ENCODE data around the gene LILRA2. TPM values are rescaled to one million over a fixed set of nuclear protein-coding genes. Genes with fewer than 3 reads are reported as not detected.
"Not testable (repeated sequence)": the region's sequence is repeated elsewhere in the genome, so short reads cannot be mapped to it uniquely, and the experiment has no call there.

Gene LILRA2
- total RNA-seq, 2 experiments from 2014 or later, result 0.14 TPM; not detected in 1

- DNase-seq (no peak), ATAC-seq (no peak)
- no peak overlapping the region for H3K27ac Mint-ChIP-seq
- CTCF ChIA-PET, result no interaction called here
- H3K4me3 Mint-ChIP-seq, result no peak overlapping the region
- no peaks in the 10 kb centered on the region for H3K36me3 Mint-ChIP-seq
- no peaks in the 10 kb centered on the region for H3K4me1 Mint-ChIP-seq
- peaks cover 28% of the 10 kb centered on the region for H3K27me3 Mint-ChIP-seq
- no peaks in the 10 kb centered on the region for H3K9me3 Mint-ChIP-seq (ENCODE audit: low read depth)
Measured at GRCh38 chr19:54626757-54627156, 53.2 kb downstream of the LILRA2 start.

- H3K27ac Mint-ChIP-seq; ATAC-seq; H3K4me1 Mint-ChIP-seq; H3K4me3 Mint-ChIP-seq; DNase-seq; H3K9me3 Mint-ChIP-seq (ENCODE audit: low read depth); CTCF ChIA-PET; H3K36me3 Mint-ChIP-seq: not testable (repeated sequence)
- H3K27me3 Mint-ChIP-seq, result peaks cover 25% of the 10 kb centered on the region
Measured at GRCh38 chr19:54627912-54628311, 54.3 kb downstream of the LILRA2 start.

- H3K9me3 Mint-ChIP-seq (ENCODE audit: low read depth); H3K27ac Mint-ChIP-seq; DNase-seq; ATAC-seq; H3K4me1 Mint-ChIP-seq; H3K36me3 Mint-ChIP-seq; H3K4me3 Mint-ChIP-seq; CTCF ChIA-PET: not testable (repeated sequence)
- peaks cover 18% of the 10 kb centered on the region for H3K27me3 Mint-ChIP-seq
Measured at GRCh38 chr19:54630262-54630661, 56.7 kb downstream of the LILRA2 start, which contains the start of gene LILRB1. Gene LILRB1, plus strand, starts transcription at chr19:54630484. Its CDS starts 590 bp downstream, at chr19:54631074.

GRCh38 chr19:54630782-54631181 is 57.2 kb downstream of the LILRA2 start:
- ATAC-seq (no peak), DNase-seq (no peak)
- no peak overlapping the region for H3K27ac Mint-ChIP-seq
- H3K36me3 Mint-ChIP-seq, result no peaks in the 10 kb centered on the region
- H3K4me3 Mint-ChIP-seq, result no peak overlapping the region
- CTCF ChIA-PET, result no interaction called here
- no peaks in the 10 kb centered on the region for H3K9me3 Mint-ChIP-seq (ENCODE audit: low read depth)
- no peaks in the 10 kb centered on the region for H3K4me1 Mint-ChIP-seq
- peaks cover 18% of the 10 kb centered on the region for H3K27me3 Mint-ChIP-seq

- CTCF ChIA-PET; H3K4me3 Mint-ChIP-seq; H3K36me3 Mint-ChIP-seq; H3K27ac Mint-ChIP-seq; DNase-seq; H3K4me1 Mint-ChIP-seq; ATAC-seq; H3K9me3 Mint-ChIP-seq (ENCODE audit: low read depth): not testable (repeated sequence)
- H3K27me3 Mint-ChIP-seq, result peaks cover 16% of the 10 kb centered on the region
Measured at GRCh38 chr19:54631489-54632337, 58.1 kb downstream of the LILRA2 start.

GRCh38 chr19:54632517-54632916 is 58.9 kb downstream of the LILRA2 start:
- H3K9me3 Mint-ChIP-seq (ENCODE audit: low read depth); CTCF ChIA-PET; H3K27ac Mint-ChIP-seq; H3K4me1 Mint-ChIP-seq; ATAC-seq; DNase-seq; H3K4me3 Mint-ChIP-seq; H3K36me3 Mint-ChIP-seq: not testable (repeated sequence)
- H3K27me3 Mint-ChIP-seq, result peaks cover 15% of the 10 kb centered on the region

GRCh38 chr19:54633401-54633800 is 59.8 kb downstream of the LILRA2 start:
- Mint-ChIP-seq H3K36me3 (no peaks in the 10 kb centered on the region), H3K4me3 (no peak overlapping the region), H3K27me3 (peaks cover 11% of the 10 kb centered on the region), H3K27ac (no peak overlapping the region), H3K4me1 (no peaks in the 10 kb centered on the region), H3K9me3 (ENCODE audit: low read depth) (no peaks in the 10 kb centered on the region)
- DNase-seq (no peak), ATAC-seq (no peak)
- CTCF ChIA-PET, result no interaction called here

GRCh38 chr19:54636081-54636480 is 62.5 kb downstream of the LILRA2 start:
- H3K27ac Mint-ChIP-seq; H3K4me3 Mint-ChIP-seq; H3K36me3 Mint-ChIP-seq; H3K27me3 Mint-ChIP-seq; H3K9me3 Mint-ChIP-seq (ENCODE audit: low read depth); ATAC-seq; CTCF ChIA-PET; DNase-seq; H3K4me1 Mint-ChIP-seq: not testable (repeated sequence)

- Mint-ChIP-seq H3K27me3 (peaks cover 5% of the 10 kb centered on the region), H3K27ac (no peak overlapping the region), H3K4me3 (no peak overlapping the region), H3K9me3 (ENCODE audit: low read depth) (no peaks in the 10 kb centered on the region), H3K4me1 (no peaks in the 10 kb centered on the region), H3K36me3 (no peaks in the 10 kb centered on the region)
- CTCF ChIA-PET, result no interaction called here
- ATAC-seq (no peak), DNase-seq (no peak)
Measured at GRCh38 chr19:54638683-54639082, 65.1 kb downstream of the LILRA2 start.

Other genes with a start within 250 kb of the LILRA2 start
- not detected for gene LILRA4, start 234.6 kb upstream of the LILRA2 start, total RNA-seq
- gene LAIR1, start 208.9 kb upstream of the LILRA2 start, total RNA-seq, result 10 to 100 TPM; 64.1 to 71.6 TPM
- 1 to 10 TPM in 1 of 2 experiments, under 1 TPM in 1; 0.93 to 1.2 TPM for gene TTYH1, start 158.3 kb upstream of the LILRA2 start, total RNA-seq
- 100 to 1,000 TPM; 191 to 282 TPM for gene LENG8, start 124.6 kb upstream of the LILRA2 start, total RNA-seq
- gene LENG9, start 110.0 kb upstream of the LILRA2 start, total RNA-seq, result 1 to 10 TPM; 6.3 to 7.2 TPM
- under 1 TPM in 1 of 2 experiments, not detected in 1; 0.61 TPM for gene CDC42EP5, start 100.5 kb upstream of the LILRA2 start, total RNA-seq
- 1 to 10 TPM; 1.4 to 6.8 TPM for gene LAIR2, start 71.0 kb upstream of the LILRA2 start, total RNA-seq
- gene LILRA1, start 19.8 kb downstream of the LILRA2 start, total RNA-seq, result not detected
- 1 to 10 TPM; 3.0 to 4.0 TPM for gene LILRB1, start 56.7 kb downstream of the LILRA2 start, total RNA-seq
- not detected for gene LILRB4, start 89.2 kb downstream of the LILRA2 start, total RNA-seq
- gene KIR3DL3, start 150.7 kb downstream of the LILRA2 start, total RNA-seq, result not detected
- 1 to 10 TPM in 1 of 2 experiments, under 1 TPM in 1; 0.30 to 1.2 TPM for gene KIR2DL3, start 164.7 kb downstream of the LILRA2 start, total RNA-seq
- gene KIR2DL1, start 196.0 kb downstream of the LILRA2 start, total RNA-seq, result under 1 TPM; 0.19 to 0.47 TPM
- gene KIR2DL4, start 229.8 kb downstream of the LILRA2 start, total RNA-seq, result under 1 TPM; 0.42 to 0.70 TPM
- gene KIR3DL1, start 242.7 kb downstream of the LILRA2 start, total RNA-seq, result 1 to 10 TPM in 1 of 2 experiments, under 1 TPM in 1; 0.28 to 1.0 TPM

Data from activated CD8-positive, alpha-beta memory T cell treated with anti-CD3 and anti-CD28 coated beads, Interleukin-2, amount 10 ng/mL, durations not matched to agents 7 days and 5 days (primary cell).